ENCODE measurements around the gene YTHDC2. TPM values are rescaled to one million over a fixed set of nuclear protein-coding genes. Genes with fewer than 3 reads are reported as not detected.

YTHDC2 gene
- total RNA-seq (2022; extraction: Qiagen RNA extraction; ENCODE audit: low read depth), result 5.5 to 8.4 TPM (median 8.1 TPM) in 5 replicates

GRCh38 chr5:113513384-113514288 is at the start of gene YTHDC2:
Gene YTHDC2 (plus strand): TSS chr5:113513694. CDS start chr5:113513896, 202 bp downstream.

GRCh38 chr5:113487781-113488644 is 25.5 kb upstream of the YTHDC2 start, which contains the start of gene MCC:
Gene MCC (minus strand): TSS chr5:113488453.

Other genes starting within 250 kb of the YTHDC2 start
- gene TSSK1B, start 78.7 kb upstream of the YTHDC2 start, total RNA-seq (2022; extraction: Qiagen RNA extraction; ENCODE audit: low read depth), result not detected in 5 replicates
- gene MCC, start 25.2 kb upstream of the YTHDC2 start, total RNA-seq (2022; extraction: Qiagen RNA extraction; ENCODE audit: low read depth), result 0.16 to 0.39 TPM (median 0.26 TPM) in 5 replicates